KMS-11 (cell line): ENCODE results near the gene SLIT1.

ENCODE experiments used
- H2AFZ ChIP-seq: fragments of 200-600 bp; sonication (generic); 2 replicates; pipeline ENCODE4 v1.6.1; 2016; ENCODE audit warnings: antibody characterized with exemption, mixed run types, low read depth
- H3K27ac ChIP-seq: fragments of 200-600 bp; sonication (generic); 2 replicates; pipeline ENCODE4 v1.6.1; 2016; ENCODE audit warnings: mild to moderate bottlenecking, mixed run types
- H3K27me3 ChIP-seq: fragments of 200-600 bp; sonication (generic); 2 replicates; pipeline ENCODE4 v1.6.1; 2017; ENCODE audit warnings: mild to moderate bottlenecking, low read depth, mixed run types, moderate library complexity; ENCODE audit not compliant: insufficient read depth
- H3K36me3 ChIP-seq: fragments of 200-600 bp; sonication (generic); 2 replicates; pipeline ENCODE4 v1.6.1; 2017; ENCODE audit warnings: mild to moderate bottlenecking, mixed run types; ENCODE audit not compliant: insufficient read depth
- H3K4me1 ChIP-seq: fragments of 200-600 bp; sonication (generic); 2 replicates; pipeline ENCODE4 v1.6.1; 2016; ENCODE audit warnings: mild to moderate bottlenecking, low read depth, mixed run types; ENCODE audit not compliant: poor library complexity, severe bottlenecking
- H3K4me2 ChIP-seq: fragments of 200-600 bp; sonication (generic); 2 replicates; pipeline ENCODE4 v1.7.0; 2016; ENCODE audit warnings: mild to moderate bottlenecking, mixed run types
- H3K4me3 ChIP-seq: fragments of 200-600 bp; sonication (generic); IDR thresholded peaks from 2 replicates; pipeline ENCODE4 v1.6.1; 2017; ENCODE audit warnings: low read depth, low read length, mixed read lengths; ENCODE audit not compliant: insufficient read depth
- H3K79me2 ChIP-seq: fragments of 200-600 bp; sonication (generic); 2 replicates; pipeline ENCODE4 v1.6.1; 2016; ENCODE audit warnings: low read depth, mixed run types; ENCODE audit not compliant: insufficient read depth
- H3K9ac ChIP-seq: fragments of 200-600 bp; sonication (generic); 2 replicates; pipeline ENCODE4 v1.6.1; 2016; ENCODE audit warnings: mild to moderate bottlenecking, mixed run types
- H4K20me1 ChIP-seq: fragments of 200-600 bp; sonication (generic); 2 replicates; pipeline ENCODE4 v1.6.1; 2016; ENCODE audit warnings: mild to moderate bottlenecking, mixed run types; ENCODE audit not compliant: insufficient read depth
- CTCF ChIP-seq: fragments of 200-600 bp; sonication (generic); conservative IDR thresholded peaks from 2 replicates; pipeline ENCODE4 v1.6.1; 2017; ENCODE audit warnings: low read depth, mild to moderate bottlenecking, antibody characterized with exemption, low read length, moderate library complexity, mixed read lengths

The SLIT1 gene

GRCh38 chr10:97163181-97163580 is 22.6 kb downstream of the SLIT1 start:
- no peaks in the 10 kb centered on the region for H3K36me3 ChIP-seq
- H3K9ac ChIP-seq, result peak overlapping the region; percentile 65; the same call in 1 of the 2 replicates
- no peak for TF ChIP-seq CTCF
- H3K27ac ChIP-seq, result peak overlapping the region; percentile 96
- H4K20me1 ChIP-seq, result no peaks in the 10 kb centered on the region
- peaks cover 88% of the 10 kb centered on the region for H3K4me1 ChIP-seq
- no peaks in the 10 kb centered on the region for H3K79me2 ChIP-seq
- peak overlapping the region; percentile 52; the same call in 1 of the 2 replicates for H2AFZ ChIP-seq
- no peaks in the 10 kb centered on the region for H3K27me3 ChIP-seq
- H3K4me2 ChIP-seq, result peak overlapping the region; percentile 50
- H3K4me3 ChIP-seq, result no peak overlapping the region

- Histone ChIP-seq H2AFZ (no peak overlapping the region), H3K4me3 (no peak overlapping the region), H3K4me2 (peak overlapping the region; percentile 66; the same call in 1 of the 2 replicates), H3K4me1 (peaks cover 93% of the 10 kb centered on the region), H3K27me3 (no peaks in the 10 kb centered on the region), H4K20me1 (no peaks in the 10 kb centered on the region), H3K27ac (peak overlapping the region; percentile 79; the same call in 1 of the 2 replicates), H3K9ac (no peak overlapping the region), H3K79me2 (no peaks in the 10 kb centered on the region), H3K36me3 (no peaks in the 10 kb centered on the region)
- TF ChIP-seq CTCF, result no peak
Observed at GRCh38 chr10:97159646-97160305, 26.0 kb downstream of the SLIT1 start.

- Histone ChIP-seq H2AFZ (no peak overlapping the region), H3K27me3 (no peaks in the 10 kb centered on the region), H3K79me2 (no peaks in the 10 kb centered on the region), H3K27ac (peak overlapping the region; percentile 79), H3K4me3 (no peak overlapping the region), H3K4me2 (peak overlapping the region; percentile 66), H3K4me1 (peaks cover 71% of the 10 kb centered on the region), H3K9ac (peak overlapping the region; percentile 14; the same call in 1 of the 2 replicates), H3K36me3 (no peaks in the 10 kb centered on the region), H4K20me1 (no peaks in the 10 kb centered on the region)
- no peak for TF ChIP-seq CTCF
Observed at GRCh38 chr10:97157578-97158095, 28.1 kb downstream of the SLIT1 start.

GRCh38 chr10:97154781-97155180 is 31.0 kb downstream of the SLIT1 start:
- peaks cover 43% of the 10 kb centered on the region for H3K4me1 ChIP-seq
- no peak overlapping the region for H3K4me2 ChIP-seq
- no peaks in the 10 kb centered on the region for H3K79me2 ChIP-seq
- no peak overlapping the region for H3K27ac ChIP-seq
- H3K27me3 ChIP-seq, result no peaks in the 10 kb centered on the region
- no peaks in the 10 kb centered on the region for H4K20me1 ChIP-seq
- H2AFZ ChIP-seq, result no peak overlapping the region
- no peak overlapping the region for H3K4me3 ChIP-seq
- no peaks in the 10 kb centered on the region for H3K36me3 ChIP-seq
- TF ChIP-seq CTCF, result no peak
- no peak overlapping the region for H3K9ac ChIP-seq
